ELR (cell line): ENCODE data around the gene PRKD2.
"Not testable (repeated sequence)": the region's sequence is repeated elsewhere in the genome, so short reads cannot be mapped to it uniquely, and the experiment has no call there.

Experiments used
- DNase-seq: peaks from one replicate; pipeline ENCODE4 v3.0.0-alpha.2; 2015; ENCODE audit warnings: low read depth

PRKD2 gene

DNA sequence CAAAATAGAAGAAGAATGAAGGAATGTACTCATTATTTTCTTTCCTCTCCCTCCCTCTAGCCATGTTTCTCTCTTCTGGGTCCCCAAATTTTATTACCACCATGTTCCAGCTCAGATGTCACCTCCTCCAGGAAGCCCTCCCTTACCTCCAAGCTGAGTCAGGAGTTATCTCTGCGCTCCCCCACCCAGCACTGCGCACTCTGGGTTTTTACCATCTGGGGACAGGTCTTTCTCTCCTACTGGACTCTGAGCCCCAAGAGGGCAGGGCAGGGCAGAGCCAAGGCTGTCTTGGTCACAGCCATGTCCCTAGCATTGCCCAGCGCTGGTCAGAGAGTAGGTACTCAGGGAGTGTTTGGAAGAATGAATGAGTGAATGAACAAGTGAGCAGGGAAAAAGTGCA is 83.8 kb downstream of the PRKD2 start:
- no peak for DNase-seq

DNA sequence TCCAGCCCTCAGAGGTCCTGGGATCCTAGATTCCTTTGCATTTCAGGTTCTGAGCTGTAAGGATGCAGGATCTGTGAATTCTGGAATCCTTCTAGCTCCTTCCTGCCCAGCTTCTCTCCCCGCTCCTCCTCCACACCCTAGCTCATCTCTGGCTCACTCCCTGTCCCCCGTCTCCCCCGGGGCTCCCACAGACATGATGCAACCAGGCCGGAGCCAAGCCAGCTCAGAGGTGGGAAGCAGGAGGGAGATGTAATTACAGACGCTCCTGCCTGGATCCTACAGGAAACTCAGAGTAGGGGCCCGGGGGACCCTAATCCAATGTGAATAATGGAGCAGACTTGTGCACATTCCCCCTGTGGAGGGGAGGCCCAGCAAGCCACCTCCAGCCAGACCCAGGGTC is 85.4 kb downstream of the PRKD2 start:
- peak; percentile 69 for DNase-seq

DNA sequence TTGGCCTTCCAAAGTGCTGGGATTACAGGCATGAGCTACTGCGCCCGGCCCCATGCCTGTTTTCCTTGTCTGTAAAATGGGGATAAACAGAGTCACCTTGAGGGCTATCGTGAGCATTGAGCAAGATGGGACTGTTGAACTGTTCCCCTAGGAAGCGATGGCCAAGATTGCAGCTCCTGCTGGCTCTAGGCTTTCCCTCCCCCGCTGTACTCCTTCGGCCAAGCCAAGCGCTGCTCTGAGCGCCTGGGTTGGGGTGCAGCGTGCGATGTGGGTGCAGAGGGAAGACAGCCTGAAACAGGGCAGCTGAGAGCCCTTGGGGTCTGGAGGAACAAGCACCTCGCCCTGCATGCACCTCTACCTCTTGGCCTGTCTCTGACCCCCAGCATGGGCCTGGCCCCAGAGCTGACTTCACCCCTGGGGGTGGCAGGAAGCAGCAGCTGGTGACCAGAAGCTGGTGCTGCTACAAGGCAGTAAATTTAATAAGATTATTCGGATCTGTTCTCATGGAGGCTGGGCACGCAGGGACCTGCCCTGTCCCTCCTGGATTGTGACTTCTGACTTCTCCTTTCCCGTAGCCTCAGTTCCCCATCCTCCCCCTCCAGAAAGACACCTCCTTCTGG is 86.2 kb downstream of the PRKD2 start:
- no peak for DNase-seq

DNA sequence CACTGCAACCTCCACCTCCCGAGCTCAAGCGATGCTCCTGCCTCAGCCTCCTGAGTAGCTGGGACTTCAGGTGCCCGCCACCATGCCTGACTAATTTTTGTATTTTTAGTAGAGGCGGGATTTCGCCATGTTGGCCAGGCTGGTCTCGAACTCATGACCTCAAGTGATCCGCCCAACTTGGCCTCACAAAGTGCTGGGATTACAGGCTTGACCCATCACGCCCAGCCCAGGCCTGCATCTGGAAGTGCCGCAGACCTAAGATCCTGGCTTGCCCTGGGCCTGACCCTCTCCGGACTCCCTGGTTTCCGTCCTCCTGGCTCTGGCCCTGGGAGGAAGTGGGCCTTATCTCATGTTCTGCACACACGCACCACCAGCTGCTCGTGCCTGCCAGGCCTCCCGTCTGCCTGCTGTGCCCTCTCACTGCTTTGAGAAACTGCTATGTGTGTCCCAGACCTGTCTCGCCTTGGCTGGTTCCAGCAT is 87.3 kb downstream of the PRKD2 start:
- no peak for DNase-seq

DNA sequence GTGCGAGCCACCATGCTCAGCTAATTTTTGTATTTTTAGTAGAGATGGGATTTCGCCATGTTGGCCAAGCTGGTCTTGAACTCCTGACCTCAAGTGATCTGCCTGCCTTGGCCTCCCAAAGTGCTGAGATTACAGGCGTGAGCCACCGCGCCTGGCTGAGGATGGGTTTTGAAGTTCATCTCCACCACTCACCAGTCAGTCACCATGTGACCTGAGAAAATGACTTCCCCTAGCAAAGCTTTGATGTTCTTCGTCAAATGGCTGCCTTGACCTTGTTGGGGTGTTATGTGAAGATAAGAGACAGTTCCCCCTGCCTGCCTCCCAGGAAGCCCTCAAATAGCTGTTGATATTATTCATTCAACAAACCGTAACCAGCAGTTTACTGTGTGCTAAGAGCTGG is 87.9 kb downstream of the PRKD2 start:
- not testable (repeated sequence) for DNase-seq

DNA sequence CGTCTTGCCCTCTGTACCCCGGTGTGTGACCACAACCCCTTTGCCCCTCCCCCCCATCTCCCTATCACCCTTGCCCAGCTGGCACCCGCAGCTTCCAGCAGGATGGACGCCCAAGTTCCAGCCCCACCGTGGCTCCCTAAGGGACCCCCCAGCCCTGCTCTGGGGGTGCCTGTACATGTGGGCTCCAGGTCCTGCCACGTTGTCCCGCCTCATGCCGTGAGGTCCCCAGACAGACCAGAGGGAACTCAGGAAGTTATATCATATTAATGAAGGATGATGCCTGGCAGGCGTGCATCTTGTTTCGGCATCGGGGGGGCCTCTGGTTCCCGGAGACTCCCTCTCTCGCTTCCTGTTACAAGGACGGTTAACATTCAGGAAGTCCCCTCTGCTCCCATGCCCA is 90.5 kb downstream of the PRKD2 start:
- no peak for DNase-seq

DNA sequence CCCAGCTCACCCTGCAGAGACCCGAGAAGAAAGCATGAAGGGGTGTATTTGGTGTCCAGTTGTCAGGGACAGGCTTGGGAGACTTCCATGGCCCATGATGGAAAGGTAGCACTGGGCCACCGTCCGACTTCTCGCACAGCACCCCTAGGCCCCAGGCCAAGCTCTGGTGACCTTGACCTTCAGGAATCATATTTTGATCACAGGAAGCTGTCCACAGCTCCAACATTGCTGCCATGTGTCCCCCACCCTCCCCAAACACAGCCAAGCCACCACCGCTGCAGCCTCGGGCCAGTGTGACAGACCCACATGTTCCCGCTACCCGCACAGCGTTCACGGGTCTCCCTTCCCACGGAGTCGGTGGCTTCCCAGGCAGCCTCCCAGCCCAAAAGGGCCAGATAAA is 91.2 kb downstream of the PRKD2 start:
- DNase-seq, result no peak

DNA sequence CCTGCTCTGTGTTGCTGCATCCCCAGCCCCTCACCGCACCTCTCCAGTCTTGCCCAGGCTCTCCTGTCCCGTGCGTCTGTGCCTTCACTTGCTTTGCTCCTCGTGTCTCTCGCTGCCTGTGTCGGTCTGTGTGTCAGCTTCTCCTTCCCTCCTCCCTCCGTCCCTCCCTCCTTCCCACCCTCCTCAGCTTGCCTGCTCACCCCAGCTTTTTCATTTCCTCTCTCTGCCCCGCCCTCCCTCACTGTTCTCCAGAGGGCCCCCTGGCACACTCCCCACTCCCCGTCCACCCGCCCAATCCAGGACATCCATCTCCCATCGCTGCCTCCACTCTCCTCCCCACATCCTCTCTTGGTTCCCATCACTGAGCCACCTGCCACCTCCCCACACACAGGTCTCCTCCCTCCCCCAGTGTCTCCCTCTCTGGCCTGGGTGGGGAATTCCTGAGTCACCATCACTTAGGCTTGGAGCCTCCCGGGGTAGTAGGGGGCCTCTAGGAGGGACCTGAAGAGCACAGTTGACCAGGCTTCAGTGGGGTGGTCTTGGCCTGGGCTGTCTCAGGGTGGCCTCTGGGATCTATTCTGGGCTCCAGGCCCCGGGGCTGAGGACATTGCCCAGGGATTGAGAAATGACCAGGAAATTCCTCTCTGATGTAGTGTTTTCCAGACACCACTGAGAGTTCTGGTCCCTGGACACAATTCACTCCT is 91.8 kb downstream of the PRKD2 start, which contains the start of gene PTGIR:
TSS of gene PTGIR (minus strand) at position 132 of the 704 bp plus-strand sequence. CDS start 864 bp downstream, outside the sequence.
- peak; percentile 83 for DNase-seq
